ENCODE results near the gene MFF.

The MFF gene

GRCh38 chr2:227324995-227325838 is at the start of gene MFF:
MFF (plus strand) TSS chr2:227325251; CDS start chr2:227330666, 5,415 bp downstream.
- peak; percentile 51 to 95 (median 85) for DNase-seq

- DNase-seq = no peak
Measured at GRCh38 chr2:227280895-227281294, 44.2 kb upstream of the MFF start.

GRCh38 chr2:227285741-227286236 is 39.3 kb upstream of the MFF start:
- DNase-seq = no peak

GRCh38 chr2:227287771-227288170 is 37.3 kb upstream of the MFF start:
- DNase-seq = no peak

- DNase-seq = no peak
Measured at GRCh38 chr2:227292314-227292713, 32.7 kb upstream of the MFF start.

GRCh38 chr2:227293531-227293930 is 31.5 kb upstream of the MFF start:
- no peak for DNase-seq

- no peak for DNase-seq
Measured at GRCh38 chr2:227295806-227296205, 29.2 kb upstream of the MFF start.

GRCh38 chr2:227296671-227297405 is 28.2 kb upstream of the MFF start:
- no peak for DNase-seq

- no peak for DNase-seq
Measured at GRCh38 chr2:227301523-227301922, 23.5 kb upstream of the MFF start.

GRCh38 chr2:227308784-227309183 is 16.3 kb upstream of the MFF start:
- DNase-seq = no peak

- DNase-seq = no peak
Measured at GRCh38 chr2:227310756-227311110, 14.3 kb upstream of the MFF start.

- no peak for DNase-seq
Measured at GRCh38 chr2:227311861-227312506, 13.1 kb upstream of the MFF start.

- DNase-seq = no peak
Measured at GRCh38 chr2:227312579-227312978, 12.5 kb upstream of the MFF start.

- DNase-seq = no peak
Measured at GRCh38 chr2:227313310-227313709, 11.7 kb upstream of the MFF start.

GRCh38 chr2:227317834-227318233 is 7.2 kb upstream of the MFF start:
- DNase-seq = no peak

- DNase-seq = no peak
Measured at GRCh38 chr2:227320305-227321094, 4.6 kb upstream of the MFF start.

GRCh38 chr2:227322530-227323205 is 2.4 kb upstream of the MFF start:
- DNase-seq = no peak

- DNase-seq = no peak
Measured at GRCh38 chr2:227323818-227324217, 1.2 kb upstream of the MFF start.

- DNase-seq = peak in 16 of 56 donors; percentile 4 to 66 (median 40)
Measured at GRCh38 chr2:227324642-227324994, 433 bp upstream of the MFF start.

GRCh38 chr2:227325839-227326195 is 766 bp downstream of the MFF start:
- peak in 20 of 56 donors; percentile 11 to 66 (median 36) for DNase-seq

- no peak for DNase-seq
Measured at GRCh38 chr2:227326783-227327182, 1.7 kb downstream of the MFF start.

All from amygdala (tissue), 56 donors.